Measurements from ENCODE around the gene GNAQ. TPM values are rescaled to one million over a fixed set of nuclear protein-coding genes. Genes with fewer than 3 reads are reported as not detected.

GNAQ gene
- total RNA-seq, 2 donors from 2014 or later = 13.4 to 17.8 TPM

DNA sequence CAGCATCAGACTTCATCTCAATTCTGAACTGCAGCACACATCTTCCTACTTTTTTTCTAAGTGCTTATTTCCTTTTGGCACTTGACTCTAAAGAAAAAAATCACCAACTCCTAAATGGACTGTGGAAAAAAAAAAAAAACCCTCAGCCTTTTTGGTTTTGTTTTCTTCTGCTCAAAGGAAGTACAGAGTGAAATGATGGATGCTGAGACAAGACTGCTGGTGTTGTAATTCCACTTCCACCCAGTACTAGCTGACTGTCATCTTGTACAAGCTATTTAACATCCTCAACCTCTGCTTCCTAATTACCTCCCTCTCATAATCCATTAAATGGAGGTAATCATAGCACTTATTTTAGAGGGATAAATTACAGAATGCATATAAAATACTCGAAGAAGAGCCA, 212.0 kb downstream of the GNAQ start:
- Histone ChIP-seq H3K4me3 (no peak overlapping the region), H3K27ac (peak overlapping the region in 1 of 2 donors; percentile 8), H3K9me3 (no peaks in the 10 kb centered on the region), H3K4me1 (peaks cover 0 to 10% of the 10 kb centered on the region in 2 donors), H3K36me3 (no peaks in the 10 kb centered on the region), H3K27me3 (no peaks in the 10 kb centered on the region)
- TF ChIP-seq, protein P1, sequence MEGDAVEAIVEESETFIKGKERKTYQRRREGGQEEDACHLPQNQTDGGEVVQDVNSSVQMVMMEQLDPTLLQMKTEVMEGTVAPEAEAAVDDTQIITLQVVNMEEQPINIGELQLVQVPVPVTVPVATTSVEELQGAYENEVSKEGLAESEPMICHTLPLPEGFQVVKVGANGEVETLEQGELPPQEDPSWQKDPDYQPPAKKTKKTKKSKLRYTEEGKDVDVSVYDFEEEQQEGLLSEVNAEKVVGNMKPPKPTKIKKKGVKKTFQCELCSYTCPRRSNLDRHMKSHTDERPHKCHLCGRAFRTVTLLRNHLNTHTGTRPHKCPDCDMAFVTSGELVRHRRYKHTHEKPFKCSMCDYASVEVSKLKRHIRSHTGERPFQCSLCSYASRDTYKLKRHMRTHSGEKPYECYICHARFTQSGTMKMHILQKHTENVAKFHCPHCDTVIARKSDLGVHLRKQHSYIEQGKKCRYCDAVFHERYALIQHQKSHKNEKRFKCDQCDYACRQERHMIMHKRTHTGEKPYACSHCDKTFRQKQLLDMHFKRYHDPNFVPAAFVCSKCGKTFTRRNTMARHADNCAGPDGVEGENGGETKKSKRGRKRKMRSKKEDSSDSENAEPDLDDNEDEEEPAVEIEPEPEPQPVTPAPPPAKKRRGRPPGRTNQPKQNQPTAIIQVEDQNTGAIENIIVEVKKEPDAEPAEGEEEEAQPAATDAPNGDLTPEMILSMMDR (IDR thresholded peaks at IDR 0.05) = no peak
- DNase-seq (ENCODE audit: low spot score) = no peak

DNA sequence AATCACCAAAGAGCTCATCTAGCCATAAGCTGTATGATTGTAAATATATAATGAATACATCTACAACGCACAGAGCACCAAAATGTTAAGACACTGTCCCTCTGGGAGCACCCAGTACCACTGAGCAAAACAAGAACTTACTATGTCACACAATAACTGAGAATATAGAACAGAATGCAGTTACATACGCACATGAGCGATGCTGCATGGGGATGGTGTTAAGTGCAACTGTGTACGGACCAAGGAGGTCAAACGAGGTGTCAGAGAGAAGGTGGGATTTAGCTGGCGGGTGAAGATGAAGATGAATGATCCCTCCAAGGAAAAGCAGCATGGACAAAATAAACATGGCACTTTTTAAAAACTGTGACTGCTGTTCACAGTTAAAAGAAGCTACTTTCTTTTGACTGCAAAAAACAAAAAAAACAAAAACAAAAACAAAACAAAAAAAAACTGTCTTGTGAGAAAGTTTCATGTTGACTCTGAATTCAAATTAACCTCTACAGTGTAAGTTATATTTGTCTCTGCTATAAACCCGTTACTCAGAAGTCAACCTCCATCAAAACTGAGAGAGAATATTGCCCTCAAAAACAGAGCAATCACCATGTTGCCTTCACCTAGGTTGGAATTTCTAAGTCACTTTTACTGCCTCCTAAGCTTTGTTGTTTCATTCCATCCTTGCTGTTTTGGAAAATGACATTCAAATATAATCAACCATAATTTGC, 213.9 kb downstream of the GNAQ start:
- H3K27me3 ChIP-seq = no peaks in the 10 kb centered on the region
- no peak for DNase-seq (ENCODE audit: low spot score)
- no peaks in the 10 kb centered on the region for H3K9me3 ChIP-seq
- no peak overlapping the region for H3K4me3 ChIP-seq
- peaks cover 0 to 10% of the 10 kb centered on the region in 2 donors for H3K4me1 ChIP-seq
- no peaks in the 10 kb centered on the region for H3K36me3 ChIP-seq
- H3K27ac ChIP-seq = no peak overlapping the region
- TF ChIP-seq, protein P1 (IDR thresholded peaks at IDR 0.05) = no peak

DNA sequence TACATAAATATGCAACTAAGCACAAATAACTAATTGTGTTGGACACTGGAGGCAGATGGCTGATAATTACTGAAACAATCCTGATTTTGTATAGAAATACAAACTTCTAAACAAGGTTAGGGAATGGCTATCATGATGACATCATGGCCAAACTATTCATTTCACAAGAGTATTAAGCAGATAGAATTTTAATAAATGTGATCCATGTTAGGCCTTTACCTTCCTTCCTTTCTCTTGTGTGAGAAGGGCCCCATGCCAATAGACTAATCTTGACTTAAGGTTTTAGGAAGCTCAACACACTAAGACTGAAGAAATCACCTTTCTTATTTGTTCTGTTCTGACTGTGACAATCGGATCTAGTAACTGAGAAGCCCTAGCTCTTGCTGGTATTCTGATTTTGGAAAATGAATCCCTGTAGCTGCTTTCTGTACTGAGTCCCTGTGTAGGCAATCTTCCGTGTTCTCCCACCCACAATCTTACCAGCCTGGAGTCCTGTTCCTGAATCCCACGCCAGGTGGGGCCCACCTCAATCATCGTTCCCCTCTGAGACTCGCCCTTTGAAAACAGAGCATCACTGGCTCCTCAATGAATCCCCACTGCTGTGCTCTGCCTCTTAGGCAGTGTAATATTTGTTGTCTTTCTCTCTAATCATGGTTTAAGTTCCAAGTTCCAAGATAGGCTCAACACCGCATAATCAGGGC, 214.8 kb downstream of the GNAQ start:
- peaks cover 0 to 10% of the 10 kb centered on the region in 2 donors for H3K4me1 ChIP-seq
- H3K27me3 ChIP-seq = no peaks in the 10 kb centered on the region
- no peak for DNase-seq (ENCODE audit: low spot score)
- TF ChIP-seq, protein P1 (IDR thresholded peaks at IDR 0.05) = no peak
- no peaks in the 10 kb centered on the region for H3K36me3 ChIP-seq
- H3K27ac ChIP-seq = no peak overlapping the region
- H3K4me3 ChIP-seq = no peak overlapping the region
- H3K9me3 ChIP-seq = no peaks in the 10 kb centered on the region

DNA sequence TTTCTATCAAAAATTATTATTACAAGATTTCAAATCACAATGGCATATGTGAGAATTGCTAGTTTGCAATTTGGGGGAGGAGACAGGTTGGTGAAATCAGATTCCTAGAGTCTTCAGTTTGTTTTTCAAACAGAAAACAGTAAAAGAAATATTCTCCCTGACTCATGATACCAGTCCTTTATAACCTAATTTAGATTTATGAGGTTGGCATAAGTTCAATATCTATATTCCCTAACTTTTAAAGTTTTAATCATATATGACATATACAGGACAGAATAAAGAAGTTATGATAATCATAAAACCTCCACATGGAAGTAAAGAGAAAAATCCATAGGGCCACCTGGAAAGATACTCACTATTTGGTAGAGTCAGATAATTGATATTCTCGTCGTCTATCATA, 216.4 kb downstream of the GNAQ start:
- no peak for DNase-seq (ENCODE audit: low spot score)
- Histone ChIP-seq H3K27ac (no peak overlapping the region), H3K4me3 (no peak overlapping the region), H3K4me1 (peaks cover 0 to 10% of the 10 kb centered on the region in 2 donors), H3K36me3 (no peaks in the 10 kb centered on the region), H3K9me3 (no peaks in the 10 kb centered on the region), H3K27me3 (no peaks in the 10 kb centered on the region)
- TF ChIP-seq, protein P1 (IDR thresholded peaks at IDR 0.05) = no peak

DNA sequence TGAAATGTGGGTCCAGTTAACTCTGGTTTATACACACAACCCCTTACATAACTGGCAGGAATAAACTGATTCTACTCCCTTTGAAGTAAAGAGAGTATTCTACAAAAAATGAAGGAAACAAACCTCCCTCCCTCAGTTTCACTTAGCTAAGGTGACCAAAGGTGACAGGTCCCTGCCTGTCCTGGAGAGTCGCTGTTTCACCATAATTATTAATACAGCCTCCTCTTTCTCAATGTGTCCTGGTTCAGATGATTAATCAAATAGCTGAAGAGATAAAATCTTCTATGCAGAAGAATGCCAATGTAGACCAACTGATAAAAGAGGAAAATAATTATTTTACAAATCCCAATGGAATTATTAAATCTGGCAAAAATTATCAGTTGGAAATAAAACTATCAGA, 219.8 kb downstream of the GNAQ start:
- Histone ChIP-seq H3K4me3 (no peak overlapping the region), H3K27ac (no peak overlapping the region), H3K36me3 (no peaks in the 10 kb centered on the region), H3K27me3 (no peaks in the 10 kb centered on the region), H3K4me1 (peaks cover 0 to 17% of the 10 kb centered on the region in 2 donors), H3K9me3 (no peaks in the 10 kb centered on the region)
- DNase-seq (ENCODE audit: low spot score) = no peak
- TF ChIP-seq, protein P1 (IDR thresholded peaks at IDR 0.05) = no peak
